ENCODE results near the gene DNAJC5.

DNAJC5 gene

DNA sequence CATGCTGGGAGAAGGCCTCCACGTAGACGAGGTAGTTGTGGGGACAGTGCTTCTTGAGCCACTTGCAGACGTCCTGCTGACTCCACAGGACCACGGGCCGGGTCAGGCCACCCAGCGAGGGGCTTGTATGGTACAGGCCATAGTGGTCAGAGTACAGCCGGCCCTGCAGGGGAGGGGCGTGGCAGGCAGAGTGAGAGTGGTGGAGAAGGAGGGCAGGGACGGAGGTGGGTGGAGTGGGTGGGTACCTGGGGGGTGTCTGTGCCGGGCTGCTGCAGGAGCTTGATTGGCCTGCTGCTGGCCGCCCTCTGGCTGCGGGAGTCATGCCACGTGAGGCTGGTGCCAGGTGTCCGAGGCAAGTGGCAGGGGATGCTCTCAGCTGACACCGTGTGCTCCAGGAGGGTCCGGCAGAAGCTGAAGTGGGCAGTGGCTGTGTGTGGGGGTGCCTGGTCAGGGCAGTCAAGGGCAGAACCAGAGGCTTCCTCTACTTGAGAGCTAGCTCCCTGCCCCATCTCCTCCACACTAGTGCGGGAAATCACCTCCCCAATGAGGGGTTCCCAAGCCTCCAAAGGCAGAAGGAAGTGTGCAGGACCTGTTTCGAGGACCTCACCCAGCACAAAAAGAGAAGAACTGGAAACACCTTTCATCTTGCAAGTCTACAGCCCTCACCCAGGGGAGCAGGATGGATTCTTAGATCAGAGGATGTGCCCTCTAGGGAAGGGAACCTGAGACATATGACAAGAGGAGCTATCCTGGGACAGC is 82.2 kb downstream of the DNAJC5 start:
- Histone ChIP-seq H4K91ac (ENCODE audit: low read depth, low read length, poor library complexity) (no peak overlapping the region), H3K4me3 (ENCODE audit: low read length in 2 of 2) (no peak overlapping the region), H2BK5ac (ENCODE audit: low read length) (no peak overlapping the region), H3K79me1 (ENCODE audit: low read depth, low read length) (peaks cover 5% of the 10 kb centered on the region), H3K27me3 (ENCODE audit: control insufficient read depth in 3 of 3, insufficient read depth in 3 of 3, low read depth in 1 of 3, low read length in 3 of 3) (peaks cover 0 to 8% (median 0%) of the 10 kb centered on the region in 3 experiments), H3K9ac (ENCODE audit: low read depth, low read length, poor library complexity) (peak overlapping the region; percentile 77), H3K4me2 (ENCODE audit: insufficient read depth, low read length, poor library complexity, severe bottlenecking) (no peak overlapping the region), H3K27ac (replicated peaks; ENCODE audit: low read length) (no peak overlapping the region), H3K18ac (ENCODE audit: low read length) (no peak overlapping the region), H3K4ac (ENCODE audit: low read length) (peak overlapping the region; percentile 12), H3K4me1 (ENCODE audit: control insufficient read depth in 2 of 2, insufficient read depth in 1 of 2, low read depth in 1 of 2, low read length in 2 of 2) (peaks cover 14% of the 10 kb centered on the region in 2 donors), H2BK15ac (ENCODE audit: low read length) (peak overlapping the region; percentile 84), H4K8ac (ENCODE audit: low read depth, low read length) (peak overlapping the region; percentile 56), H3K23ac (ENCODE audit: low read depth, low read length, poor library complexity) (peak overlapping the region; percentile 2), H3K36me3 (replicated peaks in 1 of 2; ENCODE audit: control insufficient read depth in 2 of 2, insufficient read depth in 2 of 2, low read length in 2 of 2) (peaks cover 2 to 4% of the 10 kb centered on the region in 2 donors), H3K14ac (ENCODE audit: low read length) (peak overlapping the region; percentile 32), H2AK5ac (ENCODE audit: low read depth, low read length) (peak overlapping the region; percentile 52), H2AFZ (ENCODE audit: low read length) (no peak overlapping the region), H2BK120ac (ENCODE audit: low read depth, low read length) (peak overlapping the region; percentile 40), H2BK12ac (ENCODE audit: low read length) (peak overlapping the region; percentile 35), H3K9me3 (replicated peaks in 1 of 2; ENCODE audit: control insufficient read depth in 2 of 2, insufficient read depth in 1 of 2, low read depth in 1 of 2, low read length in 2 of 2) (no peaks in the 10 kb centered on the region)
- no peak for DNase-seq (ENCODE audit: low spot score)
- WGBS, 2 donors (ENCODE audit: extremely low coverage in 2 of 2, insufficient read length in 2 of 2, insufficient replicate concordance in 1 of 2), result no CpG with 5 or more reads among the region's 18 CpGs

DNA sequence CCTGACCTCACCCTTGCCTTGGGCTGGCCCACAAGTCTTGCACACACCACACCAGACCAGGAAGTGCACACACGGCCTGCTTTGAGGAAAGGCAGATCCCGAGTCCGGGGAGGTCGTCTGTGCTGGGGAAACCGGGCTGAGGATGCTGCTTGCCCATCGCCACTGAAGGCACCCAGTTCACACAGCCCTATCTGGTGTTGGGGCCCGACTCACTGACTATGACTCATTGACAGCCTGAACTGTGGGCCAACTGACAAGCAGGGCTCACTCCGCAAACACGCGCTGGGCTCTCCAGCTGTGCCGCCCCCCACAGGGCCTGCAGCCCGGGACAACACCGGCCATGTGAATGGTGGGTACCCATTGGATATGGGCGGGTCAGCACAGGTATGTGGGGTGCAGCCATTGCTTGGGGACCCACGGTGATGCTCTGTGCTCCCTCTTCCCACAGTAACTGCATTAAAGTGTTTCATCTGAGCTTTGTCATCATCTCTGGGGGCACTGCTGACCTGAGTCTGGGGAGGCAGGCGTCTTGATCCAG is 82.9 kb downstream of the DNAJC5 start:
- H2AFZ ChIP-seq (ENCODE audit: low read length), result no peak overlapping the region
- H2BK12ac ChIP-seq (ENCODE audit: low read length), result peak overlapping the region; percentile 50
- peak overlapping the region; percentile 84 for H2BK15ac ChIP-seq (ENCODE audit: low read length)
- peaks cover 5 to 8% of the 10 kb centered on the region in 2 donors for H3K36me3 ChIP-seq (replicated peaks in 1 of 2; ENCODE audit: control insufficient read depth in 2 of 2, insufficient read depth in 2 of 2, low read length in 2 of 2)
- H3K18ac ChIP-seq (ENCODE audit: low read length), result no peak overlapping the region
- peaks cover 10% of the 10 kb centered on the region for H3K79me1 ChIP-seq (ENCODE audit: low read depth, low read length)
- no peak overlapping the region for H2BK120ac ChIP-seq (ENCODE audit: low read depth, low read length)
- no CpG with 5 or more reads among the region's 16 CpGs for WGBS, 2 donors (ENCODE audit: extremely low coverage in 2 of 2, insufficient read length in 2 of 2, insufficient replicate concordance in 1 of 2)
- H3K23ac ChIP-seq (ENCODE audit: low read depth, low read length, poor library complexity), result peak overlapping the region; percentile 2
- H3K27ac ChIP-seq (replicated peaks; ENCODE audit: low read length), result no peak overlapping the region
- H3K27me3 ChIP-seq (ENCODE audit: control insufficient read depth in 3 of 3, insufficient read depth in 3 of 3, low read depth in 1 of 3, low read length in 3 of 3), result peaks cover 0 to 6% (median 0%) of the 10 kb centered on the region in 3 experiments
- H3K9ac ChIP-seq (ENCODE audit: low read depth, low read length, poor library complexity), result no peak overlapping the region
- H3K4me2 ChIP-seq (ENCODE audit: insufficient read depth, low read length, poor library complexity, severe bottlenecking), result no peak overlapping the region
- peak overlapping the region; percentile 56 for H4K8ac ChIP-seq (ENCODE audit: low read depth, low read length)
- H2AK5ac ChIP-seq (ENCODE audit: low read depth, low read length), result peak overlapping the region; percentile 33
- no peaks in the 10 kb centered on the region for H3K9me3 ChIP-seq (replicated peaks in 1 of 2; ENCODE audit: control insufficient read depth in 2 of 2, insufficient read depth in 1 of 2, low read depth in 1 of 2, low read length in 2 of 2)
- H3K4me3 ChIP-seq (ENCODE audit: low read length in 2 of 2), result no peak overlapping the region
- peaks cover 14% of the 10 kb centered on the region in 2 donors for H3K4me1 ChIP-seq (ENCODE audit: control insufficient read depth in 2 of 2, insufficient read depth in 1 of 2, low read depth in 1 of 2, low read length in 2 of 2)
- H3K4ac ChIP-seq (ENCODE audit: low read length), result peak overlapping the region; percentile 12
- no peak overlapping the region for H3K14ac ChIP-seq (ENCODE audit: low read length)
- H2BK5ac ChIP-seq (ENCODE audit: low read length), result peak overlapping the region; percentile 30
- DNase-seq (ENCODE audit: low spot score), result no peak
- H4K91ac ChIP-seq (ENCODE audit: low read depth, low read length, poor library complexity), result no peak overlapping the region

DNA sequence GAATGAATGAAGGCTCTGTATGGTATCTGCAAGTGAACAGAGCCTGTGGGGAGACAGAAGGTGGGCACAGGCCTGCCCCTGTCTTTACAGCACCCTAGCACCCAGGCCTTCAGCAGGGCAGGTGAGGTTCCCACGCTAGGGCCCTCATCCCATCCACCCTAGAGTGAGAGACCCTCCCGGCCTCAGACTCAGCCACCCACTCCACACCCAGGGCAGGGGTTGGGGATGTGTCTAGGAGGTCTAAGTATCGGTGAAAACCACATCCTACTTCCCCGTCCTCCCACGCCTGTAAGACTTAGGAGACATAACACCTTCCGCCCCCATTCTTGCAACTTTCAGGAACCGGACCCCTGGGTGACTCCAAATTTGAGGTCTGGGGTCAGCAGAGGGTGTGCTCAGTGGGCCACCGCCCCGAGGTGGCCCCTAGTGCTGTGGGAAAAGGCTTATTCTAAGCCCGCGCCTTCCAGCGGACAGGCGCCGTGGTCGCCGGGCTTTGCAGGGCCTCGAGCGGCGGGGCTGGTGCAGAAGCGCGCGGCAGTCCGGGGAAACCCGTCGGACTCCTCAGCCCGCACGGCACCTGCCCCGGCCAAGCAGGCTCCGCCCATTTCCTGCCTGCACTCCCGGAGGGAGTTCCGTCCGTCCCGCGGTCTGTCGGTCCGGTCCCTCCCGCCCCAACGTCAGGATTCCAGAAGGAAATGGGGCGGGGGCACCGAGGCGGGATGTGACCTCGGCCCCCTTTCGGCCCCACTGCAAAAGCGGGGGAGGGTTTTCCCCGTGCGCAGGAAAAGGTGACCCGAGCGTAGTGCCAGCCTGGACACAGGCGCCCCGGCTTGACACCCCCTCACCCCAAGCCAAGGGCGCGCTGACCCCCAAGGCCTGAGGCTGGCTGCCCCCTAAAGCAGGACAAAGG is 83.6 kb downstream of the DNAJC5 start:
- DNase-seq (ENCODE audit: low spot score), result no peak
- H2BK12ac ChIP-seq (ENCODE audit: low read length), result peak overlapping the region; percentile 10

More for the DNA sequence above, 83.6 kb downstream of the DNAJC5 start:
- peak overlapping the region; percentile 84 for H2BK15ac ChIP-seq (ENCODE audit: low read length)
- H3K79me1 ChIP-seq (ENCODE audit: low read depth, low read length), result peaks cover 10% of the 10 kb centered on the region
- H2AK5ac ChIP-seq (ENCODE audit: low read depth, low read length), result peak overlapping the region; percentile 74
- H3K4ac ChIP-seq (ENCODE audit: low read length), result peak overlapping the region; percentile 76
- no CpG with 5 or more reads among the region's 52 CpGs for WGBS, 2 donors (ENCODE audit: extremely low coverage in 2 of 2, insufficient read length in 2 of 2, insufficient replicate concordance in 1 of 2)
- peak overlapping the region; percentile 99 for H3K4me2 ChIP-seq (ENCODE audit: insufficient read depth, low read length, poor library complexity, severe bottlenecking)
- peak overlapping the region; percentile 97 for H3K18ac ChIP-seq (ENCODE audit: low read length)
- peak overlapping the region; percentile 84 to 93 for H3K4me3 ChIP-seq (ENCODE audit: low read length in 2 of 2)
- H3K4me1 ChIP-seq (ENCODE audit: control insufficient read depth in 2 of 2, insufficient read depth in 1 of 2, low read depth in 1 of 2, low read length in 2 of 2), result peaks cover 13 to 14% of the 10 kb centered on the region in 2 donors
- peak overlapping the region; percentile 89 for H3K23ac ChIP-seq (ENCODE audit: low read depth, low read length, poor library complexity)
- peaks cover 0 to 3% (median 0%) of the 10 kb centered on the region in 3 experiments for H3K27me3 ChIP-seq (ENCODE audit: control insufficient read depth in 3 of 3, insufficient read depth in 3 of 3, low read depth in 1 of 3, low read length in 3 of 3)
- H3K9me3 ChIP-seq (replicated peaks in 1 of 2; ENCODE audit: control insufficient read depth in 2 of 2, insufficient read depth in 1 of 2, low read depth in 1 of 2, low read length in 2 of 2), result no peaks in the 10 kb centered on the region
- H3K27ac ChIP-seq (replicated peaks; ENCODE audit: low read length), result no peak overlapping the region
- peak overlapping the region; percentile 61 for H2BK120ac ChIP-seq (ENCODE audit: low read depth, low read length)
- H4K91ac ChIP-seq (ENCODE audit: low read depth, low read length, poor library complexity), result peak overlapping the region; percentile 53
- H2AFZ ChIP-seq (ENCODE audit: low read length), result peak overlapping the region; percentile 93
- no peak overlapping the region for H4K8ac ChIP-seq (ENCODE audit: low read depth, low read length)
- peak overlapping the region; percentile 93 for H3K9ac ChIP-seq (ENCODE audit: low read depth, low read length, poor library complexity)
- peak overlapping the region; percentile 87 for H2BK5ac ChIP-seq (ENCODE audit: low read length)
- H3K14ac ChIP-seq (ENCODE audit: low read length), result peak overlapping the region; percentile 97
- peaks cover 8 to 16% of the 10 kb centered on the region in 2 donors for H3K36me3 ChIP-seq (replicated peaks in 1 of 2; ENCODE audit: control insufficient read depth in 2 of 2, insufficient read depth in 2 of 2, low read length in 2 of 2)
